Panc1 (cell line): ENCODE results near the gene HHAT. TPM values are rescaled to one million over a fixed set of nuclear protein-coding genes. Genes with fewer than 3 reads are reported as not detected.

ENCODE experiments used
- ATAC-seq: fragments of 200-7000 bp; cut with Tn5 transposase; 2 replicates; pipeline ENCODE4 v1.9.1; 2020; ENCODE audit warnings: mild to moderate bottlenecking, moderate library complexity
- BruUV-seq: library from RNA; stranded (reverse); fragments of 400-500 nt; replicated peaks from 2 replicates; lab custom pipeline; 2021; lab: Mats Ljungman, UMichigan
- CTCF ChIA-PET: fragments of 300-600 bp; sonication (Branson Sonifier 250); formaldehyde crosslinking; loops from one replicate; lab custom pipeline; 2022; ENCODE audit warnings: antibody characterized with exemption; lab: Charles Lee
- POLR2A ChIA-PET: fragments of 300-600 bp; sonication (Branson Sonifier 250); formaldehyde crosslinking; loops from one replicate; lab custom pipeline; 2022; ENCODE audit warnings: antibody characterized with exemption; lab: Charles Lee
- DNase-seq: peaks from one replicate; pipeline ENCODE4 v3.0.0-alpha.2; 2010; ENCODE audit warnings: low read depth, low spot score
- H3K27ac ChIP-seq: 2 replicates; pipeline ENCODE4 v1.5.1; 2011; ENCODE audit warnings: mild to moderate bottlenecking, low read length, inconsistent platforms
- H3K27me3 ChIP-seq: fragments of 200-500 bp; sonication (Bioruptor generic); 2 replicates; pipeline ENCODE4 v1.6.0; 2014; ENCODE audit warnings: low read length, inconsistent platforms; ENCODE audit not compliant: control insufficient read depth, insufficient read depth
- H3K36me3 ChIP-seq: fragments of 200-500 bp; sonication (Bioruptor generic); 2 replicates; pipeline ENCODE4 v1.5.1; 2014; ENCODE audit warnings: inconsistent platforms, mild to moderate bottlenecking, low read length, moderate library complexity; ENCODE audit not compliant: control insufficient read depth, insufficient read depth
- H3K4me1 ChIP-seq: 2 replicates; pipeline ENCODE4 v1.5.1; 2011; ENCODE audit warnings: inconsistent platforms, mild to moderate bottlenecking, low read length, moderate library complexity; ENCODE audit not compliant: control insufficient read depth, insufficient read depth
- H3K4me3 ChIP-seq, 2 experiments: 2 replicates each; pipeline ENCODE4 v1.5.1; 2011 to 2012; ENCODE audit warnings: low read depth in 2 of 2, low read length in 2 of 2, mild to moderate bottlenecking in 2 of 2, inconsistent platforms in 1 of 2, moderate library complexity in 1 of 2
- H3K9me3 ChIP-seq: fragments of 200-500 bp; sonication (Bioruptor generic); 2 replicates; pipeline ENCODE4 v1.5.1; 2014; ENCODE audit warnings: low read depth, mild to moderate bottlenecking, inconsistent platforms, low read length, moderate library complexity; ENCODE audit not compliant: control insufficient read depth, insufficient read depth
- CTCF ChIP-seq: fragments of 450-650 bp; IDR thresholded peaks from 2 replicates; pipeline ENCODE4 v1.5.1; 2017; ENCODE audit warnings: mild to moderate bottlenecking
- POLR2AphosphoS5 ChIP-seq: IDR thresholded peaks from 2 replicates; pipeline ENCODE4 v1.6.1; 2012; ENCODE audit warnings: mild to moderate bottlenecking, low read depth, low read length, moderate library complexity
- REST ChIP-seq, 2 experiments: IDR thresholded peaks; 2 replicates each; pipeline ENCODE4 v1.6.1; 2011 to 2012; ENCODE audit warnings: low read depth in 2 of 2, control low read depth in 1 of 2, low read length in 1 of 2, mild to moderate bottlenecking in 1 of 2, moderate library complexity in 1 of 2; ENCODE audit not compliant: insufficient read depth in 1 of 2
- SIN3A ChIP-seq: IDR thresholded peaks from 2 replicates; pipeline ENCODE4 v1.6.1; 2012; ENCODE audit warnings: low read depth, mild to moderate bottlenecking, low read length, moderate library complexity, borderline replicate concordance; ENCODE audit not compliant: insufficient read depth
- TCF7L2 ChIP-seq: IDR thresholded peaks from 2 replicates; pipeline ENCODE4 v1.6.1; 2011; ENCODE audit warnings: mild to moderate bottlenecking, low read depth, low read length, inconsistent platforms
- in situ Hi-C: cut with HindIII; loops from 2 replicates; pipeline ENCODE4 v1.10.0; 2016; ENCODE audit warnings: low sequenced_read_pairs, low pct_unique_long_range_greater_than_20kb
- intact Hi-C: fragments of 100-400 bp; cut with micrococcal nuclease; formaldehyde crosslinking; loops from one replicate; pipeline ENCODE4 v1.10.0; 2022; ENCODE audit not compliant: unreplicated experiment
- total RNA-seq: library from RNA; stranded (reverse); gene quantifications from one replicate; pipeline ENCODE4 v1.2.1, GENCODE V29; 2021; ENCODE audit not compliant: unreplicated experiment

HHAT gene
- total RNA-seq, 1 experiment from 2014 or later = 2.3 TPM

- no peak for ATAC-seq
- Histone ChIP-seq H3K36me3 (no peaks in the 10 kb centered on the region), H3K27me3 (no peaks in the 10 kb centered on the region), H3K9me3 (no peaks in the 10 kb centered on the region), H3K27ac (no peak overlapping the region), H3K4me1 (no peaks in the 10 kb centered on the region), H3K4me3 (no peak overlapping the region)
- BruUV-seq = no TSS peak
- no peak for DNase-seq
- ChIA-PET CTCF (no interaction called here), POLR2A (no interaction called here)
- in situ Hi-C loops = no loop called here
- intact Hi-C loops = loop anchor here (10.0 kb wide), 1 partner anchor 435 kb away; the partner anchor contains the start of gene KCNH1
- TF ChIP-seq REST (IDR thresholded peaks at IDR 0.05; ENCODE audit: insufficient read depth in 1 of 2, low read depth in 2 of 2, low read length in 1 of 2) (no peak), TCF7L2 (no peak), SIN3A (no peak), CTCF (no peak), POLR2AphosphoS5 (no peak)
Measured at GRCh38 chr1:210700083-210700482, 371.4 kb downstream of the HHAT start.

- no peaks in the 10 kb centered on the region for H3K4me1 ChIP-seq
- no peaks in the 10 kb centered on the region for H3K9me3 ChIP-seq
- H3K4me3 ChIP-seq = no peak overlapping the region
- ChIA-PET POLR2A (no interaction called here), CTCF (no interaction called here)
- H3K27ac ChIP-seq = no peak overlapping the region
- DNase-seq (no peak), ATAC-seq (no peak)
- no peaks in the 10 kb centered on the region for H3K36me3 ChIP-seq
- in situ Hi-C loops (no loop called here), intact Hi-C loops (loop anchor here (10.0 kb wide), 1 partner anchor 434 kb away; the partner anchor contains the start of gene KCNH1)
- TF ChIP-seq SIN3A = no peak
- no peak for TF ChIP-seq CTCF
- no peak for TF ChIP-seq POLR2AphosphoS5
- no peak for TF ChIP-seq REST (IDR thresholded peaks at IDR 0.05; ENCODE audit: insufficient read depth in 1 of 2, low read depth in 2 of 2, low read length in 1 of 2)
- no peak for TF ChIP-seq TCF7L2
- H3K27me3 ChIP-seq = no peaks in the 10 kb centered on the region
- no TSS peak for BruUV-seq
Measured at GRCh38 chr1:210700511-210700910, 371.8 kb downstream of the HHAT start.
